SKM-1 (cell line): ENCODE results near the gene HNRNPL.
A peak's percentile ranks its signal among the peaks of the same experiment; 100 is the strongest.

ENCODE experiments used
- DNase-seq: peaks from one replicate; lab custom pipeline; 2025; ENCODE audit not compliant: unreplicated experiment; lab: John Stamatoyannopoulos, UW

The HNRNPL gene

GRCh38 chr19:38845374-38846024, 4.3 kb downstream of the HNRNPL start:
- DNase-seq = no peak

DNA sequence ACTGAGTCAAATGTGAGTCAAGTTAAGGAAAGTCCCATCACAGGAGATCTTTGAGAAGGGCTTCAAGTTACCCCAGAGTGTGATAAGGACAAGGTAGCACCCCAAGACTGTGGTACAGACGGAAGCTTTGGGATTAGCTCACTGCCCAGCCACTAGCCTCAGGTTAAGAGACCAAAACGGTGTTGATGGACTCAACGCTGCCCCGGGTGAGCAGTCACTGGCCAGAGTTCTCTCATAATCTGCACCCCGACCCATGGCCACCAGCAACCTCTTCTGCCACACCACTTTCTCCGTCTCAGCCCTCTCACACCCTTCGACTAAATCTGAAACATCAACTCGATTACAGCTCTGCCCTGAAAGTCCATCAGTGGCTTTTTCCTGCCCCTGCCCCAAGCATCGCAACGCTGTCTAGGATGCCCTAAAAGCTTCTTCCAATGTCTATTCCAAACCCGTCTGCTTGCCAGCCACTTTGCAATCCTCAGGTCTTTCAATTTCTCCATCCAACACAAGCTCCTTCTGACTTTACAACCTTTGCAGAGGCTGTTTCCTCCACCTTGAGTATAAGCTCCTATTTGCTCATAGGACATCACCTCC, 5.6 kb downstream of the HNRNPL start:
- DNase-seq = no peak

- DNase-seq = no peak
Observed at GRCh38 chr19:38843175-38843758, 6.5 kb downstream of the HNRNPL start.

DNA sequence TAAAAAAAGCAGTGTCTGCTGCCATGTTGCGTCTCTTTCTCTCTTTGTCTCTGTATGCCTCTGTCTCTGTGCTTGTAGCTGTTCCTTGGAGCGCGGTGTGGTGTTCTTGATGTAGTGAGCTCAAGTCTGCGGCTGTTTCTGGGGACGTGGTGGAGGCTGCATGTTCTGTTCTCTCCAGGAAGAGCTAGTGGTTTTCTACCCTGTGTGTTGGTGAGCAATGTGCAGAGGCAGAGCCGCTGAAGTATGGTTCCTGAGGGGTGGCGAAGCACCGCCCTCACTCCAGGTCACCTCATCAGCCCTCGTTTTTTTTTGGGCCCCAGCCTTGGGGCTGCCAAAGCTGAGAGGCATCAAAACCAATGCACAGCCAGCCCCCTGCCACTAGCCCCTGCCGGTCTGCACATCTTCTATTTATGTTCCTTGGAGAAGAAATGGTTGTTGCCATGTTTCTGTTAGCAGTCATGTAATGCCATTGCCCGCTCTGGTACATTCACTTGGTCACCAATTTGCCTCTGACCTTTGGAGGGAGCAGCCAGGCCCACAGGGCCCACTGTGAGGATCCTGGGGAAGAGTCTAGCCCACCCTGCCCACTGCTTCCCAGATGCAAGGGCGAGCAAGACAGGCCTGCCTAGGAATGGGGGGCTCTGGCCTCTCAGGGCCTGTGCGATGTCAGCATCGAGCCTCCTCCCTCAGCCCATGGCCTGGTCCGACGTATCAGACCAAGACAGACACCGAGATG, 7.2 kb downstream of the HNRNPL start:
- no peak for DNase-seq

- no peak for DNase-seq
Observed at GRCh38 chr19:38841787-38842438, 7.9 kb downstream of the HNRNPL start.

DNA sequence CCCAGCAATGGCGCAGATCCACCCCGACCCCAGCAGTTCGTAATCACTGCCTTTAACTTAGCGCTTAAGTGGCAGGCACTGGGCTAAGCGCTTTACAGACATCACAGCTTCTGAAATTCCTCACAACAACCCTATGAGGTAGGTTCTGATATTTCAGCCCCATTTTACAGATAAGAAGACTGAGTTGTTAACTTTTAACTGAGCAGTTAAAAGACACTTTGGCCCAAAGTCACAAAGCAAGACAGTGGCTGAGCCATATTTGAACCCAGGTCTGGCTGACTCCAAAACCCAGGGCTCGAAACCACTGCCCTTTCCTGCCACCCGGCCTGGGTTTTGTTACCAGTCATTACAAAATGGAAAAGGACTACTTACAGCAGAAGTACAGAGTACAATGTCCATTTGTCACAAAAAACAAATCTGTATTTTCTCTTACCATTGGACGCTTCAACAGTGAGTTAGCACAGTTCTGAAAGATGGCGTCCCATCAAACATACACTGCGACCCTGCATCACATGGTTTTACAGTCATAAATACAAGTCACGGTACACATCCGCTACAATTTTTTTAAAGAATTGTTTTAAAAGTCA, 8.5 kb downstream of the HNRNPL start:
- DNase-seq = no peak

DNA sequence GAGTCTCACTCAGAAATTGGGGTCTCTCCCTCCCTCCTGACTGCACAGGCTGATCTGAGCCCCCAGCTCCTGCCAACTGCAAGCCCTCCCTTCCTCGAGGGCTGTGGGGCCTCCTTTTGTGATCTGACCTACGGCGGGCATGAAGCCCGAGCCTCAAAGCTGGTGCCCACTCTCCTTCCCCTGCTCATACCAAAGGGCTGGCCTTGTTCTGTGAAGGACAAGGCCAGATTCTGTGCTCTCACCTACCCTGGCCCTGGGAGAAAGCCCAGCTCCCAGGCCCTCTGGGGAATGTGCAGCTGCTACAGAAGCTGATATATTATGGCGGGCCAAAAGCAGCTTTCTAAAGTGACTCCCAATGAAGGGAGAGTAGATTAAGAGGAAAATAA, 9.2 kb downstream of the HNRNPL start:
- no peak for DNase-seq

- no peak for DNase-seq
Observed at GRCh38 chr19:38839816-38840582, 9.8 kb downstream of the HNRNPL start.

DNA sequence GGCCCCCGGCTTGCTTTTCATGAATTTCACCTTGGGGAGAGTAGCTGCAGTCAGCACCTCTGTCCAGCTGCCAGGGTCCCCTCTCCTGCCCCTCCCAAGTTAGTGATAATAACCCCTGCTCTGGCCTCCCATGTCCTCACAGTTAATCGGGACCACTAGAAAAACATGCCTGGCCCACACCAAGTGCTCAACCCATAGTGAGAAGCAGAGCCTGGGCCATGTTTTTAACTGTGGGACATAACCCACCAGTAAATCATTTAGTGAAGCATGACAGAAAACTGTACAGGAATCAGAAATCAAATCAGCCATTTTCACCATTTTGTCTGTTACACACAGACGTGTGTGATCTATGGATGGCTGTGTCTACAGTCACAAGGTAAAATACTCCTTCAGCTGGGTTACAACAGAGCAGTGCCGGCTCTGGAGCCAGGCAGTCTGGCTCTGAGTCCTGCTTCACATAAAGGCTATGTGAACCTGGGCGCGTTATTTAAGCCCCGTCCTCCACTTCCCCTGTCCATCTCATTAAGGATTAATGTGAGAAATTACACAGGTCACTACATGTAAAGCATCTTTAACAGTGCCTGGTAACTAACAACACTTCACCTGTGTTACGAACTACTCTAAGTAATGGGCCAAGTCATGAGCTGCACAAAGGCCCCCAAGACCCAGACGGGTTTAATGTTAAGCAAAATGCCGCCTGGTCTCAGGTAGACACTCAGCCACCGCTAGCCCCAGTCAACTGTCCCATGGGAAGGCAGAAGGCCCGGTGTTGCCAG, 10.6 kb downstream of the HNRNPL start:
- DNase-seq = no peak

- DNase-seq = no peak
Observed at GRCh38 chr19:38838208-38838985, 11.4 kb downstream of the HNRNPL start.

DNA sequence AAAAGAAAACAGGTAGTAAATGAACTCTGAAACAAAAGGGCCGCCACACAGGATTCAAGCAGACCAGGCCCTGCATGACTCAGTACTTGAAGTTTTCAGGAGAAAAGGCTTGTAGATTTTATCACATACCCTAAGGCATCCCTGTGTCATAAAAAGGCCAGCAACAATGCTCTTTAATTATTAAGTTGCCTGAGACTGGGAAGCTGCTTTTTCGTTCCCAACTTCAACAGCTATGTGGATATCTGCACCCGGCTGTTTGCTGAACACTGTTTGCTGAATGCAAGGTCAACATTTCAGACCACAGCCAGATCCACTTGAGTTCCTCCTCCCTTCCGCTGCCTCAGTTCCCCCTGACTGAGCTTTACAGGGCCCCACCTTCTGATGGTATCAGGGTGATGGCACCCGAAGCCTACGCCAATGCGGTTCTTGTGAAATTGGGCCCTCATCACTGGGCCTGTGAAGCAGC, 12.1 kb downstream of the HNRNPL start:
- no peak for DNase-seq

GRCh38 chr19:38836983-38837626, 12.7 kb downstream of the HNRNPL start:
- no peak for DNase-seq

GRCh38 chr19:38836159-38836982, 13.4 kb downstream of the HNRNPL start:
- DNase-seq = no peak

DNA sequence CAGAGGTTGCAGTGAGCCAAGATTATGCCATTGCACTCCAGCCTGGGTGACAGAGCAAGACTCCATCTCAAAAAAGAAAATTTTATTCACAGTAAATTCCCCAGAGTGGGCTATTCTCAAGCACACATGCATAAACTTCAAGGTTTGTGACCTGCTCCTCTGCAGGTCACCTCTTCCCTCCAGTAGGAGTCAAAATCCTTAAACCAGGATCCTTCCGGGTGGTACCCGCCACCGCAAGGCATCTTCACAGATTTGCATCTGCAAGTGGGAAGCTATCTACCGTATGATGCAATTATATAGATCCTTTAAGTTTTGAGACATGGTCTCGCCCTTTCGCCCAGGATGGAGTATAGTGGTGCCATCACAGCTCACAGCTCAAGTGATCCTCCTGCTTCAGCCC, 15.2 kb downstream of the HNRNPL start:
- DNase-seq = no peak

GRCh38 chr19:38834104-38834490, 15.7 kb downstream of the HNRNPL start:
- no peak for DNase-seq

GRCh38 chr19:38833092-38833425, 16.7 kb downstream of the HNRNPL start:
- no peak for DNase-seq

- DNase-seq = peak; percentile 52
Observed at GRCh38 chr19:38831142-38831605, 18.6 kb downstream of the HNRNPL start.
